ENCODE data around the gene LIG1. TPM values are rescaled to one million over a fixed set of nuclear protein-coding genes. Genes with fewer than 3 reads are reported as not detected.

Gene LIG1
- polyA plus RNA-seq, 3 donors = 2.5 to 11.3 (median 3.6) TPM

- Mint-ChIP-seq H3K27me3 (ENCODE audit: low read depth in 3 of 3) (peaks cover 0 to 1% (median 0%) of the 10 kb centered on the region in 3 donors), H3K36me3 (peaks cover 75 to 94% of the 10 kb centered on the region in 2 donors), H3K4me1 (no peaks in the 10 kb centered on the region), H3K27ac (peak overlapping the region in 3 of 7 donors; percentile 5 to 54 (median 13)), H3K9me3 (no peaks in the 10 kb centered on the region), H3K4me3 (no peak overlapping the region)
- Histone ChIP-seq H2AFZ (ENCODE audit: insufficient read depth, low read depth, low read length, poor library complexity, severe bottlenecking) (no peak overlapping the region), H3K36me3 (replicated peaks in 1 of 2; ENCODE audit: control insufficient read depth in 1 of 2, insufficient read depth in 2 of 2, low read length in 2 of 2) (peaks cover 83 to 98% of the 10 kb centered on the region in 2 donors), H3K9ac (ENCODE audit: insufficient read depth, low read length, poor library complexity, severe bottlenecking) (no peak overlapping the region), H3K4me3 (replicated peaks in 1 of 3; ENCODE audit: low read depth in 2 of 3, low read length in 3 of 3) (no peak overlapping the region), H3K27me3 (ENCODE audit: control insufficient read depth in 2 of 2, insufficient read depth in 2 of 2, low read length in 2 of 2) (no peaks in the 10 kb centered on the region), H3K79me2 (ENCODE audit: insufficient read depth, low read length) (no peaks in the 10 kb centered on the region), H4K20me1 (ENCODE audit: insufficient read depth, low read length) (peaks cover 4% of the 10 kb centered on the region), H3K27ac (ENCODE audit: low read depth in 1 of 2, low read length in 2 of 2) (no peak overlapping the region), H3K4me1 (ENCODE audit: control insufficient read depth in 1 of 2, insufficient read depth in 2 of 2, low read length in 2 of 2) (no peaks in the 10 kb centered on the region), H3K4me2 (replicated peaks; ENCODE audit: extremely low read depth, low read length, poor library complexity, severe bottlenecking) (no peak overlapping the region), H3K9me3 (replicated peaks in 1 of 2; ENCODE audit: control insufficient read depth in 1 of 2, insufficient read depth in 1 of 2, low read length in 2 of 2) (no peaks in the 10 kb centered on the region)
- no peak for TF ChIP-seq CTCF (IDR thresholded peaks at IDR 0.05)
- intact Hi-C loops (cut with micrococcal nuclease) = no loop called here
- 95% methylated on average over 14 of the region's 14 CpGs for WGBS (ENCODE audit: insufficient coverage)
- no peak for DNase-seq
Observed at GRCh38 chr19:48216933-48217332, 46.8 kb upstream of the LIG1 start.

GRCh38 chr19:48213959-48214358, 43.8 kb upstream of the LIG1 start:
- Histone ChIP-seq H3K9me3 (replicated peaks in 1 of 2; ENCODE audit: control insufficient read depth in 1 of 2, insufficient read depth in 1 of 2, low read length in 2 of 2) (no peaks in the 10 kb centered on the region), H3K36me3 (replicated peaks in 1 of 2; ENCODE audit: control insufficient read depth in 1 of 2, insufficient read depth in 2 of 2, low read length in 2 of 2) (peaks cover 78 to 85% of the 10 kb centered on the region in 2 donors), H2AFZ (ENCODE audit: insufficient read depth, low read depth, low read length, poor library complexity, severe bottlenecking) (no peak overlapping the region), H3K4me1 (ENCODE audit: control insufficient read depth in 1 of 2, insufficient read depth in 2 of 2, low read length in 2 of 2) (no peaks in the 10 kb centered on the region), H3K4me3 (replicated peaks in 1 of 3; ENCODE audit: low read depth in 2 of 3, low read length in 3 of 3) (no peak overlapping the region), H3K4me2 (replicated peaks; ENCODE audit: extremely low read depth, low read length, poor library complexity, severe bottlenecking) (no peak overlapping the region), H3K27me3 (ENCODE audit: control insufficient read depth in 2 of 2, insufficient read depth in 2 of 2, low read length in 2 of 2) (no peaks in the 10 kb centered on the region), H4K20me1 (ENCODE audit: insufficient read depth, low read length) (peaks cover 9% of the 10 kb centered on the region), H3K27ac (ENCODE audit: low read depth in 1 of 2, low read length in 2 of 2) (no peak overlapping the region), H3K79me2 (ENCODE audit: insufficient read depth, low read length) (no peaks in the 10 kb centered on the region), H3K9ac (ENCODE audit: insufficient read depth, low read length, poor library complexity, severe bottlenecking) (no peak overlapping the region)
- peak overlapping the region in 2 of 7 donors; percentile 16 to 18 for H3K27ac Mint-ChIP-seq
- intact Hi-C loops (cut with micrococcal nuclease) = no loop called here
- H3K27me3 Mint-ChIP-seq (ENCODE audit: low read depth in 3 of 3) = no peaks in the 10 kb centered on the region
- 100% methylated on average over 2 of the region's 5 CpGs for WGBS (ENCODE audit: insufficient coverage)
- no peak for TF ChIP-seq CTCF (IDR thresholded peaks at IDR 0.05)
- H3K4me3 Mint-ChIP-seq = no peak overlapping the region
- no peak for DNase-seq
- no peaks in the 10 kb centered on the region for H3K9me3 Mint-ChIP-seq
- H3K36me3 Mint-ChIP-seq = peaks cover 81 to 93% of the 10 kb centered on the region in 2 donors
- H3K4me1 Mint-ChIP-seq = no peaks in the 10 kb centered on the region
